A549 (cell line): Measurements from ENCODE around the gene BCL2L11. TPM values are rescaled to one million over a fixed set of nuclear protein-coding genes. Genes with fewer than 3 reads are reported as not detected.

ENCODE experiments used
- ATAC-seq, 2 experiments: fragments of 200-7000 bp in 1 of 2; fragments of >200 bp in 1 of 2; cut with Nextera tagmentation in 1 of 2; cut with Tn5 transposase in 1 of 2; 3 replicates each; pipeline versions ENCODE4 v1.8.0 to v1.9.1; 2018 to 2020; ENCODE audit warnings: mild to moderate bottlenecking in 1 of 2, moderate library complexity in 1 of 2
- CTCF ChIA-PET: fragments of 300-600 bp; sonication (Branson Sonifier 250); formaldehyde crosslinking; extraction: SDS; loops from one replicate; lab custom pipeline; 2021; ENCODE audit warnings: antibody characterized with exemption, inconsistent platforms; lab: Yijun Ruan, JAX
- POLR2A ChIA-PET: fragments of 350-600 bp; formaldehyde crosslinking; extraction: SDS; loops from one replicate; lab custom pipeline; 2021; ENCODE audit warnings: antibody characterized with exemption, inconsistent platforms; lab: Yijun Ruan, JAX
- DNase-seq, 2 experiments: peaks; one replicate each; pipeline versions ENCODE4 v3.0.0 to v3.0.0-alpha.2; 2011 to 2016; ENCODE audit warnings: low read depth in 1 of 2, low spot score in 1 of 2
- FAIRE-seq: peaks from 2 replicates; lab custom pipeline; 2011; peaks lifted over from hg19 to GRCh38; lab: Jason Lieb, UNC
- H3K27ac ChIP-seq, 2 experiments: fragments of >200 bp; sonication (Bioruptor Twin); formaldehyde crosslinking; 3 replicates each; pipeline ENCODE4 v1.5.1; 2016 to 2017
- H3K4me1 ChIP-seq: fragments of >200 bp; sonication (Bioruptor Twin); formaldehyde crosslinking; 3 replicates; pipeline ENCODE4 v1.6.1; 2016
- H3K4me2 ChIP-seq: fragments of >200 bp; sonication (Bioruptor Twin); formaldehyde crosslinking; 3 replicates; pipeline ENCODE4 v1.6.1; 2016
- H3K4me3 ChIP-seq: fragments of >200 bp; sonication (Bioruptor Twin); formaldehyde crosslinking; 3 replicates; pipeline ENCODE4 v1.5.1; 2016
- H3K9me3 ChIP-seq: fragments of >200 bp; sonication (Bioruptor Twin); formaldehyde crosslinking; 3 replicates; pipeline ENCODE4 v1.6.1; 2016
- CEBPB ChIP-seq, 2 experiments: fragments of >200 bp in 1 of 2; sonication (Bioruptor Twin) in 1 of 2; formaldehyde crosslinking in 1 of 2; IDR thresholded peaks; 2 replicates each; pipeline ENCODE4 v1.6.1; 2012 to 2016
- CHD4 ChIP-seq: fragments of 200-600 bp; sonication (generic); IDR thresholded peaks from 2 replicates; pipeline ENCODE4 v1.6.1; 2016; ENCODE audit warnings: antibody characterized with exemption, mild to moderate bottlenecking, borderline replicate concordance
- EHF ChIP-seq: fragments of 250-450 bp; sonication (Bioruptor Pico); IDR thresholded peaks from 2 replicates; pipeline ENCODE4 v1.5.0; 2020; ENCODE audit warnings: mild to moderate bottlenecking
- EP300 ChIP-seq, 2 experiments: fragments of >200 bp; sonication (Bioruptor Twin); formaldehyde crosslinking; IDR thresholded peaks; 2 replicates in 1 of 2; 3 replicates in 1 of 2; pipeline ENCODE4 v1.6.1; 2016 to 2017
- ESRRA ChIP-seq: fragments of 150-350 bp; IDR thresholded peaks from 2 replicates; pipeline ENCODE4 v1.6.1; 2014; ENCODE audit warnings: mild to moderate bottlenecking, low read length, borderline replicate concordance
- FOSB ChIP-seq: fragments of 250-450 bp; sonication (Bioruptor Pico); IDR thresholded peaks from 2 replicates; pipeline ENCODE4 v1.5.0; 2020; ENCODE audit warnings: mild to moderate bottlenecking, moderate library complexity
- FOSL2 ChIP-seq, 2 experiments: fragments of 450-650 bp in 1 of 2; fragments of >200 bp in 1 of 2; sonication (Bioruptor Twin) in 1 of 2; formaldehyde crosslinking; IDR thresholded peaks; 2 replicates each; pipeline versions ENCODE4 v1.5.0 to v1.6.1; 2016 to 2020; ENCODE audit warnings: mild to moderate bottlenecking in 1 of 2, moderate library complexity in 1 of 2
- HOXA7 ChIP-seq: fragments of 250-450 bp; sonication (Bioruptor Pico); IDR thresholded peaks from 2 replicates; pipeline ENCODE4 v1.5.0; 2020; ENCODE audit warnings: mild to moderate bottlenecking, moderate library complexity
- HOXB5 ChIP-seq: fragments of 250-450 bp; sonication (Bioruptor Pico); IDR thresholded peaks from 2 replicates; pipeline ENCODE4 v1.5.0; 2020; ENCODE audit warnings: mild to moderate bottlenecking, moderate library complexity
- JUN ChIP-seq, 2 experiments: fragments of >200 bp; sonication (Bioruptor Twin); formaldehyde crosslinking; IDR thresholded peaks; 2 replicates in 1 of 2; 3 replicates in 1 of 2; pipeline ENCODE4 v1.6.1; 2016 to 2017
- KDM1A ChIP-seq: fragments of 200-600 bp; sonication (generic); IDR thresholded peaks from 2 replicates; pipeline ENCODE4 v1.6.1; 2016; ENCODE audit warnings: low read depth, mild to moderate bottlenecking
- KDM5A ChIP-seq: fragments of 200-600 bp; sonication (generic); IDR thresholded peaks from 2 replicates; pipeline ENCODE4 v1.6.1; 2016; ENCODE audit warnings: antibody characterized with exemption, mild to moderate bottlenecking
- NFE2L2 ChIP-seq: fragments of 150-350 bp; conservative IDR thresholded peaks from 2 replicates; pipeline ENCODE4 v1.6.1; 2014; ENCODE audit warnings: low read length
- NPAS2 ChIP-seq: fragments of 250-450 bp; sonication (Bioruptor Pico); IDR thresholded peaks from 2 replicates; pipeline ENCODE4 v1.8.0; 2022; ENCODE audit warnings: mild to moderate bottlenecking, moderate library complexity, borderline replicate concordance
- POLR2A ChIP-seq: IDR thresholded peaks from 2 replicates; pipeline ENCODE4 v1.6.1; 2012; ENCODE audit warnings: mild to moderate bottlenecking, low read length
- RAD21 ChIP-seq, 2 experiments: fragments of >200 bp in 1 of 2; sonication (Bioruptor Twin) in 1 of 2; formaldehyde crosslinking in 1 of 2; IDR thresholded peaks in 1 of 2; conservative IDR thresholded peaks in 1 of 2; 2 replicates in 1 of 2; 3 replicates in 1 of 2; pipeline ENCODE4 v1.6.1; 2012 to 2018; ENCODE audit warnings: inconsistent platforms in 1 of 2
- RARB ChIP-seq: fragments of 250-450 bp; sonication (Bioruptor Pico); IDR thresholded peaks from 2 replicates; pipeline ENCODE4 v1.8.0; 2021; ENCODE audit warnings: mild to moderate bottlenecking, moderate library complexity
- ZFP36 ChIP-seq: fragments of 450-650 bp; IDR thresholded peaks from 2 replicates; pipeline ENCODE4 v1.6.1; 2014; ENCODE audit warnings: borderline replicate concordance; ENCODE audit not compliant: partially characterized antibody
- WGBS: methylation state at CpG from one replicate; pipeline ENCODE4 v1.1.6; 2017; ENCODE audit errors: missing lambda C conversion rate; 5-methylcytosine and 5-hydroxymethylcytosine counted together
- polyA plus RNA-seq, 4 experiments: library from polyadenylated mRNA; depleted of rRNA in 3 of 4; stranded (reverse); fragments of >200 nt; fragmentation: RNase III in 1 of 4; extraction: RNeasy Plus Mini Kit Qiagen cat#74134 plus additional on column Dnase treatment in 1 of 4; gene quantifications; 2 replicates in 3 of 4; 3 replicates in 1 of 4; pipeline ENCODE4 v1.2.3, GENCODE V29; 2011 to 2017
- TF ChIP-seq, protein P1 (sequence below): fragments of 250-450 bp; sonication (Bioruptor Pico); IDR thresholded peaks from 2 replicates; pipeline ENCODE4 v1.5.0; 2021; ENCODE audit warnings: mild to moderate bottlenecking, moderate library complexity, borderline replicate concordance
- TF ChIP-seq, protein P2 (sequence below): fragments of 250-450 bp; sonication (Bioruptor Pico); IDR thresholded peaks from 2 replicates; pipeline ENCODE4 v1.5.0; 2020; ENCODE audit warnings: low read depth, mild to moderate bottlenecking, moderate library complexity
- TF ChIP-seq, protein P3 (sequence below): fragments of >200 bp; sonication (Bioruptor Twin); formaldehyde crosslinking; IDR thresholded peaks from 3 replicates; pipeline ENCODE4 v1.6.1; 2016
- TF ChIP-seq, protein P4 (sequence below): fragments of 200-600 bp; sonication (generic); IDR thresholded peaks from 2 replicates; pipeline ENCODE4 v1.6.1; 2016; ENCODE audit warnings: antibody characterized with exemption, mild to moderate bottlenecking, moderate library complexity

The BCL2L11 gene
- polyA plus RNA-seq, 2 of the 4 experiments (the other 2 are of a cell fraction), result 7.4 to 14.5 TPM

DNA sequence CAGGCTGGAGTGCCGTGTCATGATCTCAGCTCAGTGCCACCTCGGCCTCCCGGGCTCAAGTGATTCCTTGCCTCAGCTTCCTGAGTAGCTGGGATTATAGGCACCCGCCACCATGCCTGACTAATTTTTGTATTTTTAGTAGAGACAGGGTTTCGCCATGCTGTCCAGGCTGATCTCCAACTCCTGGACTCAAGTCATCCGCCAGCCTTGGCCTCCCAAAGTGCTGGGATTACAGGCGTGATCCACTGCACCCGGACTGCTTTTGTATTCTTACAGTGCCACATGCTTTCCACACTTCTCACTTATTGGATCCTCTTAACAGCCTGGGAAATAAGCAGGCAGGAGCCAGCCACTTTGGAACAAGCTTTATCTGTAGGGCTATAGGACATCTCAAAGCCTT lies 25.3 kb upstream of the BCL2L11 start:
- 78% methylated on average over 8 of the region's 8 CpGs for WGBS
- Histone ChIP-seq H3K27ac (no peak overlapping the region), H3K4me1 (no peaks in the 10 kb centered on the region), H3K4me3 (no peak overlapping the region), H3K4me2 (no peak overlapping the region), H3K9me3 (no peaks in the 10 kb centered on the region)
- no peak for FAIRE-seq
- CTCF ChIA-PET, result interaction anchor here (1.0 to 1.5 kb wide), 2 partner anchors 10 to 12 kb away, joined by 3 read pairs; no protein-coding TSS in a partner anchor
- no peak for DNase-seq
- TF ChIP-seq FOSL2 (IDR thresholded peaks at IDR 0.05) (no peak), FOSL2 (CRISPR knock-in tag; IDR thresholded peaks at IDR 0.05) (no peak), FOSB (CRISPR knock-in tag) (no peak), NPAS2 (CRISPR knock-in tag) (no peak), CEBPB (IDR thresholded peaks at IDR 0.05) (no peak), ZFP36 (no peak), CHD4 (no peak), RAD21 (conservative IDR thresholded peaks at IDR 0.05 in 1 of 2, IDR thresholded peaks at IDR 0.05 in 1 of 2) (no peak), EP300 (IDR thresholded peaks at IDR 0.05) (no peak), JUN (IDR thresholded peaks at IDR 0.05) (no peak), POLR2A (no peak), RARB (CRISPR knock-in tag) (no peak), HOXA7 (CRISPR knock-in tag) (no peak), HOXB5 (CRISPR knock-in tag) (no peak), NFE2L2 (no peak), EHF (CRISPR knock-in tag) (no peak)
- TF ChIP-seq, protein P1, sequence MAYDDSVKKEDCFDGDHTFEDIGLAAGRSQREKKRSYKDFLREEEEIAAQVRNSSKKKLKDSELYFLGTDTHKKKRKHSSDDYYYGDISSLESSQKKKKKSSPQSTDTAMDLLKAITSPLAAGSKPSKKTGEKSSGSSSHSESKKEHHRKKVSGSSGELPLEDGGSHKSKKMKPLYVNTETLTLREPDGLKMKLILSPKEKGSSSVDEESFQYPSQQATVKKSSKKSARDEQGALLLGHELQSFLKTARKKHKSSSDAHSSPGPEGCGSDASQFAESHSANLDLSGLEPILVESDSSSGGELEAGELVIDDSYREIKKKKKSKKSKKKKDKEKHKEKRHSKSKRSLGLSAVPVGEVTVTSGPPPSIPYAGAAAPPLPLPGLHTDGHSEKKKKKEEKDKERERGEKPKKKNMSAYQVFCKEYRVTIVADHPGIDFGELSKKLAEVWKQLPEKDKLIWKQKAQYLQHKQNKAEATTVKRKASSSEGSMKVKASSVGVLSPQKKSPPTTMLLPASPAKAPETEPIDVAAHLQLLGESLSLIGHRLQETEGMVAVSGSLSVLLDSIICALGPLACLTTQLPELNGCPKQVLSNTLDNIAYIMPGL, result no peak
- TF ChIP-seq, protein P2, sequence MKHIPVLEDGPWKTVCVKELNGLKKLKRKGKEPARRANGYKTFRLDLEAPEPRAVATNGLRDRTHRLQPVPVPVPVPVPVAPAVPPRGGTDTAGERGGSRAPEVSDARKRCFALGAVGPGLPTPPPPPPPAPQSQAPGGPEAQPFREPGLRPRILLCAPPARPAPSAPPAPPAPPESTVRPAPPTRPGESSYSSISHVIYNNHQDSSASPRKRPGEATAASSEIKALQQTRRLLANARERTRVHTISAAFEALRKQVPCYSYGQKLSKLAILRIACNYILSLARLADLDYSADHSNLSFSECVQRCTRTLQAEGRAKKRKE, result no peak
- TF ChIP-seq, protein P3, sequence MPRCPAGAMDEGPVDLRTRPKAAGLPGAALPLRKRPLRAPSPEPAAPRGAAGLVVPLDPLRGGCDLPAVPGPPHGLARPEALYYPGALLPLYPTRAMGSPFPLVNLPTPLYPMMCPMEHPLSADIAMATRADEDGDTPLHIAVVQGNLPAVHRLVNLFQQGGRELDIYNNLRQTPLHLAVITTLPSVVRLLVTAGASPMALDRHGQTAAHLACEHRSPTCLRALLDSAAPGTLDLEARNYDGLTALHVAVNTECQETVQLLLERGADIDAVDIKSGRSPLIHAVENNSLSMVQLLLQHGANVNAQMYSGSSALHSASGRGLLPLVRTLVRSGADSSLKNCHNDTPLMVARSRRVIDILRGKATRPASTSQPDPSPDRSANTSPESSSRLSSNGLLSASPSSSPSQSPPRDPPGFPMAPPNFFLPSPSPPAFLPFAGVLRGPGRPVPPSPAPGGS, result no peak
- TF ChIP-seq, all 56 proteins: peak for 0
- no peak for ATAC-seq
- POLR2A ChIA-PET, result interaction anchor here (0.7 kb wide), 1 partner anchor 25 kb away, joined by 3 read pairs; the partner anchor contains the start of gene BCL2L11

DNA sequence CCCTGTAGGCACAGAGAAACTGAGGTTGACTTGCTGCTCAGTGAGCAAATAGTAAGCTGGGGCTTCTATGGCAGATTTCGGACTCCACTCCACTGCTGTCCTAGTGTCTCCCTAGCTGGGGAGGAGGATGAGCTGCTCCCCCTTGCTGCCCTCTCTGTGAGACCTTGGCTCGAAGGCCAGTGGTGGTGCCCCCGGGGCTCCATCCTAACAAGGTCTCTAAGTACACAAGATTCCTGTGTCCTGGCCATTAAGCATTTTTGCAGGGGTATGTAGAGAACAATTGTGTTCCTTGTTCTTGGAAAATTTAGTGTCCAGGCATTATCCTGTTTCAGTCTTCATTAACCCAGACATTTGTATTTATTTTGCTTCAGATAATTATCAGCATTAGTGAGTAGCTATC lies 21.3 kb upstream of the BCL2L11 start:
- CTCF ChIA-PET, result interaction anchor here (1.2 to 3.1 kb wide), 2 partner anchors 9 to 18 kb away, joined by 5 to 15 read pairs; no protein-coding TSS in a partner anchor
- 72% methylated on average over 3 of the region's 3 CpGs for WGBS
- H3K27ac ChIP-seq, result no peak overlapping the region
- H3K4me1 ChIP-seq, result no peaks in the 10 kb centered on the region
- POLR2A ChIA-PET, result no interaction called here
- H3K4me3 ChIP-seq, result no peak overlapping the region
- no peak overlapping the region for H3K4me2 ChIP-seq
- FAIRE-seq (no peak), DNase-seq (no peak)
- TF ChIP-seq NFE2L2 (no peak), FOSL2 (IDR thresholded peaks at IDR 0.05) (no peak), FOSL2 (CRISPR knock-in tag; IDR thresholded peaks at IDR 0.05) (no peak), KDM5A (no peak), ESRRA (no peak), JUN (IDR thresholded peaks at IDR 0.05) (no peak), KDM1A (no peak)
- TF ChIP-seq, protein P4, sequence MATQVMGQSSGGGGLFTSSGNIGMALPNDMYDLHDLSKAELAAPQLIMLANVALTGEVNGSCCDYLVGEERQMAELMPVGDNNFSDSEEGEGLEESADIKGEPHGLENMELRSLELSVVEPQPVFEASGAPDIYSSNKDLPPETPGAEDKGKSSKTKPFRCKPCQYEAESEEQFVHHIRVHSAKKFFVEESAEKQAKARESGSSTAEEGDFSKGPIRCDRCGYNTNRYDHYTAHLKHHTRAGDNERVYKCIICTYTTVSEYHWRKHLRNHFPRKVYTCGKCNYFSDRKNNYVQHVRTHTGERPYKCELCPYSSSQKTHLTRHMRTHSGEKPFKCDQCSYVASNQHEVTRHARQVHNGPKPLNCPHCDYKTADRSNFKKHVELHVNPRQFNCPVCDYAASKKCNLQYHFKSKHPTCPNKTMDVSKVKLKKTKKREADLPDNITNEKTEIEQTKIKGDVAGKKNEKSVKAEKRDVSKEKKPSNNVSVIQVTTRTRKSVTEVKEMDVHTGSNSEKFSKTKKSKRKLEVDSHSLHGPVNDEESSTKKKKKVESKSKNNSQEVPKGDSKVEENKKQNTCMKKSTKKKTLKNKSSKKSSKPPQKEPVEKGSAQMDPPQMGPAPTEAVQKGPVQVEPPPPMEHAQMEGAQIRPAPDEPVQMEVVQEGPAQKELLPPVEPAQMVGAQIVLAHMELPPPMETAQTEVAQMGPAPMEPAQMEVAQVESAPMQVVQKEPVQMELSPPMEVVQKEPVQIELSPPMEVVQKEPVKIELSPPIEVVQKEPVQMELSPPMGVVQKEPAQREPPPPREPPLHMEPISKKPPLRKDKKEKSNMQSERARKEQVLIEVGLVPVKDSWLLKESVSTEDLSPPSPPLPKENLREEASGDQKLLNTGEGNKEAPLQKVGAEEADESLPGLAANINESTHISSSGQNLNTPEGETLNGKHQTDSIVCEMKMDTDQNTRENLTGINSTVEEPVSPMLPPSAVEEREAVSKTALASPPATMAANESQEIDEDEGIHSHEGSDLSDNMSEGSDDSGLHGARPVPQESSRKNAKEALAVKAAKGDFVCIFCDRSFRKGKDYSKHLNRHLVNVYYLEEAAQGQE, result no peak
- TF ChIP-seq, all 56 proteins: peak for 0
- ATAC-seq, result no peak
- no peaks in the 10 kb centered on the region for H3K9me3 ChIP-seq
